Mammary epithelial cell (primary cell): ENCODE results near the gene POLDIP3.

Source experiments
- EZH2 ChIP-seq: IDR thresholded peaks from 2 replicates; pipeline ENCODE4 v1.6.1; 2012; ENCODE audit warnings: low read length, inconsistent platforms, borderline replicate concordance
- TF ChIP-seq, protein P1 (sequence below), 2 donors: IDR thresholded peaks in 1 of 2; conservative IDR thresholded peaks in 1 of 2; 2 replicates each; pipeline ENCODE4 v1.5.1; 2011 to 2012; ENCODE audit warnings: inconsistent platforms in 2 of 2, low read length in 2 of 2, mild to moderate bottlenecking in 2 of 2, control low read depth in 1 of 2, low read depth in 1 of 2; ENCODE audit not compliant: insufficient read depth in 1 of 2; ENCODE audit errors: extremely low read depth in 1 of 2

GRCh38 chr22:42584364-42584940, 30.2 kb downstream of the POLDIP3 start:
- TF ChIP-seq EZH2, result no peak
- TF ChIP-seq, protein P1, sequence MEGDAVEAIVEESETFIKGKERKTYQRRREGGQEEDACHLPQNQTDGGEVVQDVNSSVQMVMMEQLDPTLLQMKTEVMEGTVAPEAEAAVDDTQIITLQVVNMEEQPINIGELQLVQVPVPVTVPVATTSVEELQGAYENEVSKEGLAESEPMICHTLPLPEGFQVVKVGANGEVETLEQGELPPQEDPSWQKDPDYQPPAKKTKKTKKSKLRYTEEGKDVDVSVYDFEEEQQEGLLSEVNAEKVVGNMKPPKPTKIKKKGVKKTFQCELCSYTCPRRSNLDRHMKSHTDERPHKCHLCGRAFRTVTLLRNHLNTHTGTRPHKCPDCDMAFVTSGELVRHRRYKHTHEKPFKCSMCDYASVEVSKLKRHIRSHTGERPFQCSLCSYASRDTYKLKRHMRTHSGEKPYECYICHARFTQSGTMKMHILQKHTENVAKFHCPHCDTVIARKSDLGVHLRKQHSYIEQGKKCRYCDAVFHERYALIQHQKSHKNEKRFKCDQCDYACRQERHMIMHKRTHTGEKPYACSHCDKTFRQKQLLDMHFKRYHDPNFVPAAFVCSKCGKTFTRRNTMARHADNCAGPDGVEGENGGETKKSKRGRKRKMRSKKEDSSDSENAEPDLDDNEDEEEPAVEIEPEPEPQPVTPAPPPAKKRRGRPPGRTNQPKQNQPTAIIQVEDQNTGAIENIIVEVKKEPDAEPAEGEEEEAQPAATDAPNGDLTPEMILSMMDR (conservative IDR thresholded peaks at IDR 0.05 in 1 of 2, IDR thresholded peaks at IDR 0.05 in 1 of 2; ENCODE audit: extremely low read depth in 1 of 2, insufficient read depth in 1 of 2, low read depth in 1 of 2, low read length in 2 of 2), result no peak
